Measurements from ENCODE around the gene KRTAP25-1. TPM values are rescaled to one million over a fixed set of nuclear protein-coding genes. Genes with fewer than 3 reads are reported as not detected.

The KRTAP25-1 gene, protein sequence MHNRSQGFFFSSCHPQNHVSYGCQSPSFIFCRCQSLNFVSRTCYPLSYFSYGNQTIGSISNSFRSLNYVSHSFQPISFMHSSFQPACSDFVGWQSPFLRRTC
- total RNA-seq (2022; extraction: Qiagen RNA extraction): not detected in 5 replicates

DNA sequence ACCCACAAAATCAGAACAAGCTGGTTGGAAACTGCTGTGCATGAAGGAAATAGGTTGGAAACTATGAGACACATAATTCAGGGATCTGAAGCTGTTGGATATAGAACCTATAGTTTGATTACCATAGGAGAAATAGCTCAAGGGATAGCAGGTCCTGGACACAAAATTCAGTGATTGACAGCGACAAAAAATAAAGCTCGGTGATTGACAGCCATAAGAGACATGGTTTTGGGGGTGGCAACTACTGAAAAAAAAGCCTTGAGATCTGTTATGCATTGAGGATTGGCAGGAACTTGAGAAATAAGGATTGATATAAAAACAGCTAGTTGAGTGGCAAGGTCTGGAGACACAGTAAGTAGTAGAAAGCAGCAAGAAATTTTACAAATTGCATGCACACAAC lies at the start of gene KRTAP25-1:
Gene KRTAP25-1, minus strand, starts transcription at position 300 of the 400 bp plus-strand sequence. Its CDS starts 24 bp downstream, at position 276.

DNA sequence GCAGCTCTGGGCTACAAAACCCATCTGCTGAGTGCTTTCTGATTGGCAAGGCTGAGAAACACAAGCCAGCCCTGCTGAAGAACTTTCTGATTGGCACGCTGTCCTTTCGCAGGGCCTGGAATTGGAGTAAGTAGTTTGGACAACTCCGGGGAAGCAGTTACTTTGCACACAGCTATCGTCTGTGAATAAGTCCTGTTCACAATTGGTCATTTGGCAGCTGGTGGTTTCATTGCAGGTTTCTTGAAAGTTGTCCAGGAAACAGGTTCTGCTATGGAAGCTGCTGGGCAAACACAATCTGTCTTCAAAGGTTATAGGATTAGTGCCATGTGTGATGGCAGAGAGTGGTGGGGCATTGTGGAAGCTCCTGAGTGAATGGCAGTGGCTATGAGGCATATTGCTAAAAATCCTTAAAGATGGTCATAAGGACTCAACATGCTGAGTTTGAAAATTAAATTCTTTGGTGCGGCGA lies 48.0 kb upstream of the KRTAP25-1 start, which contains the start of gene KRTAP27-1:
Gene KRTAP27-1, minus strand, starts transcription at position 419 of the 469 bp plus-strand sequence. Its CDS starts 26 bp downstream, at position 393.

DNA sequence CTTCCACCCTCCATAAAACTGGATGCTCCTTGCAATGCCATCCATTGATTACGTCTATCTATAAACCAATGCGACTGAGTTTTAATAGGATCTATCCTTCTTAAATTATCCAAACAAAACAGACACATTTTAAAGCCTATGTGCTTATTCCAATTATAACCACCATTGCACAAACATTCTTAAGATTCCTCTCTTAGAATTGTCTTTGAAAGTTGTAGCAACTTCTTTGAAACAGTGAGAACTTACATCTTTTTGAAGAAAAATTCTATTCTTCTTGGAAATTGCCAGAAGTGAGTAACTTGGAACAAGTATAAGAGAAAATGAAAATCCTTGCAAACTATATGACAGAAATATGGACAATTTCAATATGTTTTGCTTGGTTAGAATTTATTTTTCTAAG lies 30.9 kb upstream of the KRTAP25-1 start, which contains the start of gene KRTAP26-1:
Gene KRTAP26-1, minus strand, starts transcription at position 101 of the 400 bp plus-strand sequence. CDS start 280 bp downstream, outside the sequence.

DNA sequence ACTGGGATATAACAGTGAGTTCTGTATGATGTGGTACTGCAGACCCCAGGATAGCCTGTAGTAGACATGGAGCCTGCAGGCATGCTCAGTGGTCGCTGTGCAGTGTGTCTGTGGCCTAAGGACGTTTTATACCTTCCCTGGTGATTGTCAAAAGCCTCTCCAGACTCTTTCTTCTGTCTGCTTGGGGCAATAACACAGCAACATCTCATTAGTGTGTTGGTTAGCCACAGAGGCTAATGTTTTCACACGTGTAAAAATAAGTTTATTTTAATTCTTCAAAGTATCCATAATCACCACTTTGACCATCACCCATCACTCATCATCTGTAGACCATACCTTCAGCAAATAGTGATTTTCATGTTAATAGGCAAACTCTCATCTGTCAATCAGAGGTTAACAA lies 6.5 kb downstream of the KRTAP25-1 start, which contains the start of gene KRTAP24-1:
Gene KRTAP24-1, minus strand, starts transcription at position 101 of the 400 bp plus-strand sequence. Its CDS starts 18 bp downstream, at position 83.

Other genes starting within 250 kb of the KRTAP25-1 start
- gene CLDN17, start 122.7 kb downstream of the KRTAP25-1 start, total RNA-seq (2022; extraction: Qiagen RNA extraction): not detected in 5 replicates
- gene CLDN8, start 73.4 kb downstream of the KRTAP25-1 start, total RNA-seq (2022; extraction: Qiagen RNA extraction): not detected in 5 replicates
- not detected in 5 replicates for gene KRTAP24-1, start 6.6 kb downstream of the KRTAP25-1 start, total RNA-seq (2022; extraction: Qiagen RNA extraction)
- gene KRTAP26-1, start 30.8 kb upstream of the KRTAP25-1 start, total RNA-seq (2022; extraction: Qiagen RNA extraction): not detected in 5 replicates
- gene KRTAP27-1, start 48.2 kb upstream of the KRTAP25-1 start, total RNA-seq (2022; extraction: Qiagen RNA extraction): not detected in 5 replicates
- not detected in 5 replicates for gene KRTAP23-1, start 59.1 kb upstream of the KRTAP25-1 start, total RNA-seq (2022; extraction: Qiagen RNA extraction)
- not detected in 5 replicates for gene KRTAP13-2, start 82.8 kb upstream of the KRTAP25-1 start, total RNA-seq (2022; extraction: Qiagen RNA extraction)
- not detected in 5 replicates for gene KRTAP13-1, start 106.5 kb upstream of the KRTAP25-1 start, total RNA-seq (2022; extraction: Qiagen RNA extraction)
- gene KRTAP13-3, start 136.4 kb upstream of the KRTAP25-1 start, total RNA-seq (2022; extraction: Qiagen RNA extraction): not detected in 5 replicates
- gene KRTAP13-4, start 140.7 kb upstream of the KRTAP25-1 start, total RNA-seq (2022; extraction: Qiagen RNA extraction): not detected in 5 replicates
- not detected in 5 replicates for gene KRTAP15-1, start 150.8 kb upstream of the KRTAP25-1 start, total RNA-seq (2022; extraction: Qiagen RNA extraction)
- not detected in 5 replicates for gene KRTAP19-1, start 190.9 kb upstream of the KRTAP25-1 start, total RNA-seq (2022; extraction: Qiagen RNA extraction)
- gene KRTAP19-2, start 197.9 kb upstream of the KRTAP25-1 start, total RNA-seq (2022; extraction: Qiagen RNA extraction): not detected in 5 replicates
- gene KRTAP19-3, start 202.5 kb upstream of the KRTAP25-1 start, total RNA-seq (2022; extraction: Qiagen RNA extraction): not detected in 5 replicates
- not detected in 5 replicates for gene KRTAP19-4, start 207.7 kb upstream of the KRTAP25-1 start, total RNA-seq (2022; extraction: Qiagen RNA extraction)
- gene KRTAP19-5, start 212.6 kb upstream of the KRTAP25-1 start, total RNA-seq (2022; extraction: Qiagen RNA extraction): not detected in 5 replicates